ENCODE results near the gene KYAT1. TPM values are rescaled to one million over a fixed set of nuclear protein-coding genes. Genes with fewer than 3 reads are reported as not detected.

Gene KYAT1
- polyA plus RNA-seq (2013, experiment 1 of 2; ENCODE audit: insufficient read length), result 6.7 TPM
- 5.2 TPM for polyA plus RNA-seq (2013, experiment 2 of 2; ENCODE audit: insufficient read length)

- DNase-seq, result peak; percentile 96
Measured at GRCh38 chr9:128881884-128882676, at the start of gene KYAT1, which contains the start of gene LRRC8A. Gene KYAT1, minus strand, starts transcription at chr9:128881950. Its CDS starts 36,545 bp downstream, at chr9:128845405. Gene LRRC8A, plus strand, starts transcription at chr9:128882133. Its CDS starts 25,032 bp downstream, at chr9:128907165.

DNA sequence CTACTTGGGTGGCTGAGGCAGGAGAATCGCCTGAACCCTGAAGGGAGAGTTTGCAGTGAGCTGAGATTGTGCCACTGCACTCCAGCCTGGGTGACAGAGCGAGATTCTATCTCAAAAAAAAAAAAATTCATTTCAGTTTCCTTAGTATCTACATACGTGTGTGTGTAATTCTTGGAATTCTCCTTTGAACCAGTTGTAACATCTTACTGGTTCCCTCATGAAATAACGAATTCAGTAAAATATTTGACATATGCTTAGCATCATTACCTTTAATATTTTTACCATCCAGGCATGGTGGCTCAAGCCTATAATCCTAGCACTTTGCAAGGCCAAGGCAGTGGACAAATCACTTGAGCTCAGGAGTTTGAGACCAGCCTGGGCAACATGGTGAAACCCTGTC, 47.8 kb upstream of the KYAT1 start:
- DNase-seq, result no peak

GRCh38 chr9:128928624-128929023, 46.9 kb upstream of the KYAT1 start:
- DNase-seq, result no peak

- peak; percentile 44 for DNase-seq
Measured at GRCh38 chr9:128927731-128928411, 46.1 kb upstream of the KYAT1 start.

- DNase-seq, result no peak
Measured at GRCh38 chr9:128923493-128923883, 41.7 kb upstream of the KYAT1 start.

DNA sequence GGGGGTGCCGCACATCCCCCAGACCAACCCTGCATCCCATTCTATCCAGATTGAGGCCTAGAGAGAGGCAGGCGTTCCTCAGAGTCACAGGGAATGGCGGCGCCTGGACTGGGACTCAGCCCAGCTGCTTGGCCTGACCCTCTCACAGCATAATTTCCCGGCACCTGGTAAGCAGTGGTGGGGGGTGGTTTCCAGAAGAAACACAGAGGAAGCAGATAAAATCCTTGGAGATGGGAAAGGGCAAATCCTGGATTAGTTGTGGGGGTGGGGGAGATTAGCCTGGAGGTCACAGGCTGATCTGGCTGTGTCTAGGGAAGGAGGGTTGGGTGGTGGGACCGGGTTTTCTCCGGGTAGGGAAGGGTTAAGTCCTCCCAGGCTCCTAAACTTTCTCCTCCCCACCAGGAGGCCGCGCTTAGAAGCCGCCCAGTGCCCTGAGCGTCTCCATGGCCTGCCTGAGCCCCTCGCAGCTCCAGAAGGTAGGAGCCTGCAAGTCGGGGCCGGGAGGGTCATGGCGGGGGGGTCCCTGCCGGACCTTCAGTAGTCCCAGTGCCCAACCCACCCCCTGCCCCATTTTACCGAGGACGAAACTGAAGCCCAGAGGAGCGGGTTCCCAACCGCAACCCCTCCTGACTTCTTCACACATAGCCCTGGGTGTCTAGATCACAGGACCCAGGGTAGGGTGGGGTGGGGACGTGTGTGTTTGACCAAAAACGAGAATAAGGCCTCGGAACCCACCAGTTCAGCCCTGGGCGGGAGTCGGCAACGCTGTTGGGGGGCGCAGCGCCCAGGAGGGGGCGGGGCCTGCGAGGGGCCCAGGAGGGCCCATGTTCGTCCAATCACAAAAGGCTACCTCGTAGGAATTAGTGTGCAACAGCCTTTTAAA, 40.4 kb upstream of the KYAT1 start:
- DNase-seq, result peak; percentile 64

DNA sequence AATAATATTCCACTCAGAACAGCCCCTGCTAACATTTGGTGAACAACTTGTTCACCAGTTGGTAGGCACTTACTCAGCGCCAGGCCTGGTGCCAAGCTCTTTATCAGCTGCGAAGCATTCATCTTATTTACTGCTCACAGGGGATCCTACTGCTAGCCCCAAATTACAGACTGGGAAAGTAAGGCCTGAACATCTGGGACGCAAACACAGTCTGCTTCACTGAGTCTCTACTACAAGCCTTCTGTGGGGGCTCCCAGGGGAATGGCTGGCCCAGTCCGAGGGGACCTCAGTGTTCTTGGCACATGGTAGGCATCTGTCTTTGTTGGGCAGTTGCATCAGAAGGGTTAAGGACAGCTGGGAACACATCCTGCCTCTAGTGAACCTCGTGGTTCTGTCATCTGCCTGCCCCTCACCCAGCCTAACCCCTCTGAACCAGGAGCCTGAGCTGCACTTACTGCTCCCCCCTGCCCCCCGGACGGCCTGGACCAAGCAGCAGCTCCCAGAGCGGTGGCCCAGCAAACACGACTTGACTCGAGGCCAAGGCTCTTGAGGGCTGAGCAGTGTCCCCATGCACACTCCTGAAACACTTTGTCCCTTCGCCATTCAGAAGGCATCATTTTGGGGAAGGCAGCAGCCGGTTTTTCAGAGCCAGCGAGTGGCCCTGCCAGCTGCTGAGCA, 38.8 kb upstream of the KYAT1 start, which contains the start of gene PHYHD1:
Gene PHYHD1, plus strand, starts transcription at position 602 of the 678 bp plus-strand sequence. CDS start 1,342 bp downstream, outside the sequence.
- DNase-seq, result peak; percentile 70

DNA sequence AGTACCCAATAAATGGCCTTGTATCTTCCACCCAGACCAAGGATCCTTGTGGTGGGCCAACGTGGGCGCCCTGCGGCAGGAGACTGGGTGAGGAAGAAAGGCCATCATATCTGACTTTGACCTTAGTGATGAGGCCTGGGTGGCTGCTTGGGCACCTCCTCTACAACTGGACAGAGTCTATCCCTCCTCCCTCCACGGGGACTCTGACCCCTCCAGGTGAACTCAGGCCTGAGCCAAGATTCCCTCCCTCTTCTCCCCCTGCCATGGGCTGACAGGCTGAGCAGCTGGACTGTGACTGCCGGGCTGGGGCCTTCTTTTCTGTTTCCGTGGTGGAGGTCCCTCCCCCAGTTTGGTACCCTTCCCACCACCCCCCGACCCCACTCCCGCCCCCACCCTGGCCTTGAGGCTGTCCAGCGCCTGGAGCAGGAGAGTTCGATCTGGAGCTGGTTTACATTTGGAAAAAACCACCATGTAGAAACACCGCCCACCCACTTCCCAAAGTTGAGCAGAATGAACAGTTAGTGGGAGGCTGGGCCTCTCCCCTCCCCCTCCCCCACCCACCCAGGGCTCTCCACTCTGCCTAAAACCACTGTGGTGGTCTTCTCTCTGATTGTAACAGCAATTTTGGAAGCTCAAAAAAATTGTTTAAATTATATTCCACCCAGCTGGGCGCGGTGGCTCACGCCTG, 37.8 kb upstream of the KYAT1 start:
- no peak for DNase-seq

DNA sequence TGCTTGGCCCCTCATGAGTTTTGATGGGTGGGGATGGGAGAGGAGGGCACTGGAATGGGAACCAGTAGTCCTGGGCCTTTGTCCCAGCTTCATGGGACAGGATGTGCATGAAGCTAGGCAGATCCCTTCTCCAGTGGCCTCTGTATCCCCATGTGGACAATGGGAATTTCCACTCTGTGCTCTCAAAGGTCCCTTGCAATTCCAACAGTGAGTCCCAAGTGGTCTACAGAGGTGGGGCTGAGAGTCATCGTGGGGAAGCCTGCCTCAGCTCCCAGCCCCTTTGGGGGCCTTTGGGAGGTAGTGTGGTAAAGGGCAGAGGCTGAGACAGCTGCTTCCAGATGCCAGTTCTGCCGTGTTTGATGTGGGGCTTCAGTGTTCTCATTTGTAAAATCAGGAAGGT, 37.2 kb upstream of the KYAT1 start:
- no peak for DNase-seq

- peak; percentile 52 for DNase-seq
Measured at GRCh38 chr9:128917151-128917849, 35.5 kb upstream of the KYAT1 start.

GRCh38 chr9:128916745-128917144, 35.0 kb upstream of the KYAT1 start:
- no peak for DNase-seq

DNA sequence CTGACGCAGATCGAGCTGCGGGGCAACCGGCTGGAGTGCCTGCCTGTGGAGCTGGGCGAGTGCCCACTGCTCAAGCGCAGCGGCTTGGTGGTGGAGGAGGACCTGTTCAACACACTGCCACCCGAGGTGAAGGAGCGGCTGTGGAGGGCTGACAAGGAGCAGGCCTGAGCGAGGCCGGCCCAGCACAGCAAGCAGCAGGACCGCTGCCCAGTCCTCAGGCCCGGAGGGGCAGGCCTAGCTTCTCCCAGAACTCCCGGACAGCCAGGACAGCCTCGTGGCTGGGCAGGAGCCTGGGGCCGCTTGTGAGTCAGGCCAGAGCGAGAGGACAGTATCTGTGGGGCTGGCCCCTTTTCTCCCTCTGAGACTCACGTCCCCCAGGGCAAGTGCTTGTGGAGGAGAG, 34.5 kb upstream of the KYAT1 start:
- no peak for DNase-seq

DNA sequence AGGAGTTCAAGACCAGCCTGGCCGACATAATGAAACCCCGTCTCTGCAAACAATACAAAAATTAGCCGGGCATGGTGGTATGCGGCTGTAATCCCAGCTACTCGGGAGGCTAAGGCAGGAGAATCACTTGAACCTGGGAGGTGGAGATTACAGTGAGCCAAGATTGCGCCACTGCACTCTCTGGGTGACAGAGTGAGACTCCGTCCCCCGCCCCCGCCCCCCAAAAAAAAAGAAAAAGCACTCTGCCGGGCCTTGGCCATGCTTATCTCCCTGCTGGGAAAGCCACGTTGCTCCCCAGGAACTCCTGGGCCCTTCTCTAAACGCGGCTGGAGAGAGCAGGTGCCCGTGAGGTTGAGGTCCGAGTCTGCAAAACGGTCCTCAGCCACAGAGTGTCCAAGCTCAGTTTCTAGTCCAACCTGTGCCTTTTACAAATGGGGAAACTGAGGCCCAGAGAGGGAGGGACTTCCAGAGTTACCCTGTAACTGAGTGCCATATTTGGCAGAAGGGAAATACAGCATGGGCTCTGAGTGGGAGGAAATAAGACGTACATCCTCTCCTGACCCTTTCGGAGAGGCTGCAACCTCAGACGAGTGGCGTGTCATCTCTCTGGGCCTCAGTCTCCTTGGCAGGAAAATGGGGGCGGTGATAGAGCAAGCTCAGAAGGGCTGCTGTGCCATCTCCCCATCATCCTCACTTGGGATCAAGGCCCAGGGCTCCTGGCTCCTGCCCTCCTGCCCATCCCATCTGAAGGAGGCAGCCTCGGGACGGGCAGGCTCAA, 32.4 kb upstream of the KYAT1 start:
- DNase-seq, result no peak

DNA sequence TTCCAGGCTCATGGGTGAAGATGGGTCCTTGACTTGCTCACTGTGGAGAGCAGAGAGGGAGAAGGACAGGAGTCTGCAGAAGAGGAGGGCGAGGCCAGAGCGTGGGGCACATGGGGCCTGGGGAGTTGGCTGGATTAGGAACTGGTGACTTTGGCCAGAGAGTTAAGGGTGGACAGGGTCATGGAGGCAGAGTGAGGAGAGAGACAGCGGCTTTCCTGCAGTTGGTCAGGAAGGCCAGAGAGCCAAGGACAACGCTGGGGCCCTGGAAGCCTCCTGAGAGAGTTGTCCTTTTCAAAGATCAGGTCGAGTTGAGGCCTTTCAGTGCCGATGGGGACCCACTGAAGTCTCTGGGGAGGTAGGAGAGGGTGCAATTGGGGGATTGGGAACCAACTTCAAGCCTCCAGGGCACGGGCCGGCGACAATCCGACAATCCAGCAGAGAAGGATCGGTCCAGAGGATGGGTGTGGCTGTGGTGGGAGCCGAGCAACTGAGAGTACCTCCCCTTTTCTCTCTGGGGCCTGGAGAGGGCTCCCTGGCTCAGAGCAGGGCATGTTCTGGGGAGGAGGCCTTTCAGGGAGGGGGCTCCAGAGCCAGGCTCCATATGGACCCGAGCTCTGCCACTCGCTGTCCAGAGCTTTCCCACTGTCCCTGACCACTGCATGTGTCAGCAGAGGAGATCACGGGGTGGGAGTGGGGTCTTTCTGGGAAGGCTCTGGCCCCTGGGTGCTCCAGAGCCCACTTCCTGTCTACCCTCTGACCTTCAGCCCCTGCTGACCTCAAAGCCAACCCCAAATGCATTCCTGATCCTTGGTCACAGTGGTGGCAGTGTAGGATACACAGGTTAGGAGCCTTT, 31.5 kb upstream of the KYAT1 start:
- no peak for DNase-seq

DNA sequence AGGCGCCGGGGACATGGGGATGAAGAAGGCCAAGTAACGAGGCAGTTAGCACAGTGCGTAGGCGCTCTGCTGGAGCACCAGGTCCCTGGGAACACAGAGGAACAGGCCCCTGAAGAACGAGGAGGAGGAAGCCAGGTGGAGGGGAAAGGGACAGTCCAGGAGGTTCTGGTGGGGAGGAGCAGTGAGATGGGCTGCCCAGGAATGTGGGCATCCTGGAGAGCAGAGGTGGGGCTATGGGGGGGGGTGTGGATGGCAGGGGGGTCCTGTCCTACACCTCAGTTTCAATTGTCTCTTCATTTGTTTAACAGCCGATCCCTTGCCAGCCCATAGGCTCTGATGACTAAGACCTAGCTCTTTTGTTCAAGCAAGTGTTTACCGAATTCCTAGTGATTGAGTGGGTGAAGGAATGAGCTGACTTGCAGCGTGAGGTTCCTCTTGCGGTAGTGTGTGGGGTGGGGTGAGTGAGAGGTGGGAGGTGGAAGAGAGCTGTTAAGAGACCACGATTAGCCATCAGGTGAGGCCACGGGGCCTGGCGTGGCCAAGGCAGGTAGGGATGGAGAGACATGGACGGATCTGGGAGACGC, 30.6 kb upstream of the KYAT1 start:
- DNase-seq, result peak; percentile 96

GRCh38 chr9:128911529-128912035, 29.8 kb upstream of the KYAT1 start:
- DNase-seq, result peak; percentile 98

- no peak for DNase-seq
Measured at GRCh38 chr9:128910906-128911305, 29.2 kb upstream of the KYAT1 start.

DNA sequence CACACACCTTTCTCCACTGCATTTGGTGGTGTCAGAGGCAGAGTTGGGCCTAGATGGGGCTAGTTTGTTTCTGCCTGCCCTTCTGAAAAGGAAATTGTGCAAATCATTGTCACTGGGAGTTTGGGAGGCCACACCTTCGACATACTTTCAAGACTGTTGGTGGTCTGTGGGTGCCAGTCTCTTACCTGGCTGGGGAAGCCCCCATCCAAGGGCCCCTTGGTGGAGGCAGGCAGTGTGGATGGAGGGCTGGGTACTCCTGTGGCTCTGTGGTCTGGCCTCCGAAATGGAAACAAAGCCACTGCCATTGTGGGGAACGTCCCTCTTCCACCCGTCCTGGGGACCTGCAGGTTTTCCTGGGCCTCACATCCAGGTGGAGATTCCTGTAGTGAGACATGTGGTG, 28.1 kb upstream of the KYAT1 start:
- DNase-seq, result no peak

Measured in fibroblast of skin of back (primary cell).